ENCODE data around the gene TRIM25. TPM values are rescaled to one million over a fixed set of nuclear protein-coding genes. Genes with fewer than 3 reads are reported as not detected.
A peak's percentile ranks its signal among the peaks of the same experiment; 100 is the strongest.

TRIM25 gene
- total RNA-seq, 1 experiment from 2014 or later, result 32.5 TPM

GRCh38 chr17:56866496-56866895, 47.4 kb downstream of the TRIM25 start:
- no peaks in the 10 kb centered on the region for H3K4me1 Mint-ChIP-seq

More at GRCh38 chr17:56866496-56866895, 47.4 kb downstream of the TRIM25 start:
- Histone ChIP-seq H2BK120ac (ENCODE audit: low read depth, low read length, poor library complexity, severe bottlenecking) (no peak overlapping the region), H2AK5ac (ENCODE audit: insufficient read length, low read length) (no peak overlapping the region), H3K27ac (ENCODE audit: insufficient read length, low read depth, low read length) (no peak overlapping the region), H3K56ac (ENCODE audit: insufficient read length, low read depth, low read length) (no peak overlapping the region), H3K79me2 (ENCODE audit: insufficient read depth, low read length) (no peaks in the 10 kb centered on the region), H3K9me3 (ENCODE audit: control insufficient read depth, low read depth, low read length) (no peaks in the 10 kb centered on the region), H4K20me1 (ENCODE audit: control insufficient read depth, insufficient read depth, insufficient read length) (no peaks in the 10 kb centered on the region), H2BK20ac (ENCODE audit: low read depth, low read length, poor library complexity, severe bottlenecking) (no peak overlapping the region), H4K8ac (replicated peaks; ENCODE audit: insufficient read length, low read depth, low read length) (no peak overlapping the region), H3K79me1 (ENCODE audit: insufficient read depth, low read depth, low read length, poor library complexity, severe bottlenecking) (no peaks in the 10 kb centered on the region), H4K91ac (ENCODE audit: insufficient read length, low read depth, low read length) (no peak overlapping the region), H3K4ac (ENCODE audit: low read depth, low read length) (no peak overlapping the region), H3K23ac (ENCODE audit: insufficient read length, low read depth, low read length) (no peak overlapping the region), H2BK5ac (ENCODE audit: insufficient read length, low read length) (no peak overlapping the region), H3T11ph (ENCODE audit: low read length) (no peak overlapping the region), H2AFZ (ENCODE audit: low read length) (no peak overlapping the region), H3K4me1 (ENCODE audit: insufficient read depth, low read length) (no peaks in the 10 kb centered on the region), H3K23me2 (ENCODE audit: insufficient read length, low read depth, low read length, poor library complexity, severe bottlenecking) (no peaks in the 10 kb centered on the region), H3K9ac (ENCODE audit: extremely low read depth, insufficient read length, low read length) (no peak overlapping the region), H2BK12ac (ENCODE audit: insufficient read length, low read depth, low read length) (no peak overlapping the region), H3K4me2 (ENCODE audit: insufficient read depth, insufficient read length, low read length) (no peak overlapping the region), H3K27me3 (ENCODE audit: insufficient read depth, low read length) (no peaks in the 10 kb centered on the region), H4K5ac (ENCODE audit: insufficient read length, low read depth, low read length) (no peak overlapping the region), H2BK15ac (ENCODE audit: low read depth, low read length) (no peak overlapping the region), H3K18ac (ENCODE audit: insufficient read length, low read depth, low read length) (no peak overlapping the region), H3K14ac (ENCODE audit: insufficient read depth, low read length) (no peak overlapping the region)
- WGBS (ENCODE audit: extremely low coverage, insufficient read length, low lambda C conversion rate), result no CpG with 5 or more reads among the region's 3 CpGs
- Mint-ChIP-seq H3K9me3 (no peaks in the 10 kb centered on the region), H3K27me3 (ENCODE audit: low read depth) (no peaks in the 10 kb centered on the region), H3K4me3 (no peak overlapping the region), H3K36me3 (ENCODE audit: insufficient read depth in 1 of 3, low read depth in 3 of 3) (peaks cover 0 to 5% (median 5%) of the 10 kb centered on the region in 3 experiments; a peak in 5 of 7 replicates), H3K27ac (no peak overlapping the region)
- no peak for DNase-seq
- TF ChIP-seq, protein P1, sequence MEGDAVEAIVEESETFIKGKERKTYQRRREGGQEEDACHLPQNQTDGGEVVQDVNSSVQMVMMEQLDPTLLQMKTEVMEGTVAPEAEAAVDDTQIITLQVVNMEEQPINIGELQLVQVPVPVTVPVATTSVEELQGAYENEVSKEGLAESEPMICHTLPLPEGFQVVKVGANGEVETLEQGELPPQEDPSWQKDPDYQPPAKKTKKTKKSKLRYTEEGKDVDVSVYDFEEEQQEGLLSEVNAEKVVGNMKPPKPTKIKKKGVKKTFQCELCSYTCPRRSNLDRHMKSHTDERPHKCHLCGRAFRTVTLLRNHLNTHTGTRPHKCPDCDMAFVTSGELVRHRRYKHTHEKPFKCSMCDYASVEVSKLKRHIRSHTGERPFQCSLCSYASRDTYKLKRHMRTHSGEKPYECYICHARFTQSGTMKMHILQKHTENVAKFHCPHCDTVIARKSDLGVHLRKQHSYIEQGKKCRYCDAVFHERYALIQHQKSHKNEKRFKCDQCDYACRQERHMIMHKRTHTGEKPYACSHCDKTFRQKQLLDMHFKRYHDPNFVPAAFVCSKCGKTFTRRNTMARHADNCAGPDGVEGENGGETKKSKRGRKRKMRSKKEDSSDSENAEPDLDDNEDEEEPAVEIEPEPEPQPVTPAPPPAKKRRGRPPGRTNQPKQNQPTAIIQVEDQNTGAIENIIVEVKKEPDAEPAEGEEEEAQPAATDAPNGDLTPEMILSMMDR (conservative IDR thresholded peaks at IDR 0.05), result peak; percentile 50

Data from H9 (cell line).